NK-92 (cell line): Measurements from ENCODE around the gene MCTP1.
"Not testable (repeated sequence)": the region's sequence is repeated elsewhere in the genome, so short reads cannot be mapped to it uniquely, and the experiment has no call there.

Experiments used
- DNase-seq: peaks from one replicate; lab custom pipeline; 2025; ENCODE audit not compliant: unreplicated experiment; lab: John Stamatoyannopoulos, UW

Gene MCTP1

GRCh38 chr5:95184924-95185323 is 100.0 kb downstream of the MCTP1 start:
- no peak for DNase-seq

DNA sequence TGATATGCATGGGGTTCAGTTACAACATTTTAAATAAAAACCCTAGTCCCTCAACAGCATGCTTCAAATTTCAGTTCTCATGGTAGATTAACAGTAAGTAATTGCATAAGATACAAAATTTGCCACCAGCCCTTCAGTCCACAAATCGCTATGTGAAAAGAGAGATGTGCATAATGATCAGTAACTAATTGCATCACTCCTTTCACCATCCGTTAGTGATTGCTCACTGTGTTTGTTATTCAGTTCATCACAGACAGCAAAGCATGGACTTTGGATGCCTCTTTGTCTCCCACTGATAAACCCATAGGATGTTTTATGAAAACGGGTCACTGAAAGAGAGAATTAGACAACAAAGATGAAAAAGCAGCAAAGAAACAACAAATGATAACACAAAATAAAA is 103.2 kb downstream of the MCTP1 start:
- no peak for DNase-seq

DNA sequence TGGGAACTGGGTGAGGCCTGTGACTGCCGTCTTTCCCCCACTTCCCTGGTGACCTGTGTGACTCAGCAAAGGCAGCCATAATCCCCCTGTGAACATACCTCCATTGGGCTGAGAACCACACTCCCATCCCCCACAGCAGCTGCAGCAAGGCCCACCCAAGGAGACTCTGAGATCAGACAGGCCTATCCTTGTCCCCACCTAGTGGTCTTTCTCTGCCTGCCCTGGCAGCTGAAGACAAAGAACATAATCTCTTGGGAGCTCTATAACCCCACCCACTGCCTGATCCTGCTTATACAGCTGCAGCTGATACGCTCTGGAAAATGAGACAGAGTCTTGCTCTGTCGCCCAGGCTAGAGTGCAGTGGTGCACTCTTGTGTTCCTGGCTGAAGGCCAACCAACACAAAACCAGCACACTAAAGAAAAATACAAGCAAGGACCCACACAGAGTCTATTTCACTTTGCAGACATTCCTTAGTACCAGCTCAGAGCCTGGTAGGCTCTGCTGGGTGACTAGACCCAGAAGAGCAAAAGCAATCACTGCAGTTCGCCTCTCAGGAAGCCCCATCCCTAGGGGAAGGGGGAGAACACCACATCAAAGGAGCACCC is 106.7 kb downstream of the MCTP1 start:
- no peak for DNase-seq

DNA sequence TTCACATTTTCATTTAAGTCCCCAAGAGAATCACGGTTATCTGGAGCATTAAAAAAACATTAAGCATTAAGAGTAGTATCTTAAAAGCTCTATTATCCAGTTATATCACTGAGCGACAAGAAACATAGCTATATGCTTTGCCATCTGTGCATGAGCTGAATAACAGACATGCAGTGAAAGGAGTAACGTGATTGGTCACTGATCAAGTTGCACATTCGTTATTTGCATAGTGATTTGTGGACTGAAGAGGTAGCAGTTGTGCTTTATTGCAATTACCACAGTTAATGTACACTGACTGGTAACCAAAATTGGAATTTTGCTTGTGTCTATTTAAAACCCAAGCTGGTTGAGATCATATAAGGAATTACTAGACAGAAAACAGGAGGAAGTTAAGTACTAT is 107.4 kb downstream of the MCTP1 start:
- DNase-seq: no peak

DNA sequence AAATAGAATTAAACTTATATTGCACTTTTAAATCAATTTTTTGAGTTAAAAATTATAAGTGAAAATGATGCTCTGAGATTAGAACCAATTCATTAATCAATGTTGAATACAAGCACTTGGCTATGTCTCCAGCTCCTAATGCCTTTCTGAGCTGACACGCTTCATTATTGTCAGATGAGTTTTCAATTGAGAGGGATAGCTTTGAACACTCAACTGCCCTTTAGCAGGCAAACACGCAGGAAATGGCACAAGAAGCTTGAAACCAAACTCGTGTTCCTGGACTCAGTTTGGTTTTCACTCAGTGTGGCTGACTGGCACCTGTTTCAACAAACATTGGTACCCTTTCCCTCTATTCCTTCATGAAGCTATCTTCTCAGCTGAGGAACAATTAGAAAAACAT is 109.8 kb downstream of the MCTP1 start:
- no peak for DNase-seq

GRCh38 chr5:95172659-95173058 is 112.2 kb downstream of the MCTP1 start:
- DNase-seq: no peak

- DNase-seq: no peak
Observed at GRCh38 chr5:95164861-95165260, 120.0 kb downstream of the MCTP1 start.

GRCh38 chr5:95163079-95163478 is 121.8 kb downstream of the MCTP1 start:
- no peak for DNase-seq

DNA sequence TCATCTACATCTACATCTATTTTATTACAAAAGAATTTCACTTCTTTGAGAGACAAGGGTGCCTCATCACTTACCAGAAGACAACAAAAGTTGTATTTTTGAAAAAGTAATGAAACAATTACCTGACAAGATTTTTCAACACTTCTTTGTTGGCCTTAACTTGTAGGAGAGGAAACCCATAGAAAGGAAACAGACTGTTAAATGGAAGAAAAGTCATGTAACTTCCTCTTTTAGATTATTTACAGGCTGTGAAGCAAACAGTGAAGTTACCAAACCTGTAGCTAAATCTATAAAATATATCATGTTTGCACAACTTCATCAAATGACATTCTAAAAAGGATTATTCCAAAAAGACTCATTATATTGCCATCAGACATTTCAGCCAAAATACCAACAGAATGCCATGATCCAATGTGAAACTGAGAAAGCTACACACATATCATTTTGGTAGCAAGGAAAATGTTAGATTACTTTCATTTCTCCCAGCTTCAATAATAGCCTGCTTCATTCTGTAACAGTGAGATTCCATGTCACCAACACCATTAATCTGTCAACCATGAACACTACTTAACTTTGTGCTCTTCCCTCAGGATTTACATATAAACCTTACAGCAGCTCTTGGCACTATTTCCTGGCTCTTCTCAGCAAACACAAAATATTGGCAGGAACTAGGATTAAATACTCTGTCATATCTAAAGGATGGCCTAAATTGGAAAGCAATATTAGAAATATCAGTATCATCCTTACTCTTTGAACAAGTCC is 122.5 kb downstream of the MCTP1 start:
- DNase-seq: no peak

DNA sequence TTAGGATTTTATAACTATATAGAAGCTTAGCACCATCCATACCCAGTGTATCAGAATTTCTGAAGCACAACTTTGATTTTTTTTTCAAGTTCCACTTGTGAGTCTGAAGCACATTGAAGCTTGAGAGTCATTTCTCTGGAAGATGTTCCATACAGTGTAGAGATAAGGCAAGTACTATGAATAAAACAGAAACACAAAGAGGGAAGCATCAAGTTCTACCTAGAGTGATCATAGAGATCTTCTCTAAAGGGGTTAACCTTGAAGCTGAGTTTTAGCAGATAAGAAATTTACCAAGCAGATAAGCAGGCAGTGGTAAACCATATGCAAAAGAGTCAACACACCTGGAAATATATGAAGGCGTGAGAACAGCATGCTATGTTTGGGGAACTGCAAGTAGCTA is 125.3 kb downstream of the MCTP1 start:
- DNase-seq: no peak

- DNase-seq: no peak
Observed at GRCh38 chr5:95155888-95156287, 129.0 kb downstream of the MCTP1 start.

DNA sequence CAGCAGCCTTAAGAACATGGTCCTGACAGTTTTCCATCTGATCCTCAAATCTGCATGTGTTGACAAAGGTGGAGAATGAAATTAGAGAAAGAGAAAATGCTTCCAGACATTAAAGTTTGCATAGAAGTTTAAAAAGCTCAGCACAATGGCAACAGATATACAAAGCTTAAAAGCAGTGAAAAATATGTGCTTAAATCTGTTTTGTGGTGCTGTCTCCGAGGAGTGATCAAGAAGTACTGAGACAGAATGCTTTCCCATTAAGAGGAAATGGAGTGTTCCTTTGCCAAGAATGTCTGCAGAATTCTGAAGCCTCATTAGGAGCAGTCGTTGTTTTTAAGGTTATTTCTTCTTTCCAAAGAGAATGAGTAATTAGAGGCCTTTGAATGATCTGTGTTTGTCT is 131.4 kb downstream of the MCTP1 start:
- DNase-seq: no peak

DNA sequence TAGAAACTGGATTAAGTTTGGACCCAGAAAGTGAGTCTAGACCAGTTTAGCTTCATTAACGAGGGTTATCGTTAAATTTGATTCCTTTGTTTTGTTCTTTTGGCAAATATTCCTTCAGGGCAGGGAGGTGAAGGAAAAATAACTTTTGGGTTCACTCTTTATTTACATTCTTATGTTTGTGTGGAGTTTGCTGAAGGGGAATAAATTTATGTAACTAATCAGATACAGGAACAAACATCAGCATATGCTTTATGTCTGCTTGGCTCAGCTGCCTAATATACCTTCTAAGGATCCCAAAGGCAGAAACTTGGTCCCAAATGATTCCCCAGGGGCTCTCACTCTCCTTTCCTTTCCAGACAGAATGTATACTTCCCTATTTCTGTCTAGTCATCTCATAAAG is 132.4 kb downstream of the MCTP1 start:
- DNase-seq: no peak

- DNase-seq: no peak
Observed at GRCh38 chr5:95152131-95152530, 132.8 kb downstream of the MCTP1 start.

GRCh38 chr5:95151694-95152093 is 133.2 kb downstream of the MCTP1 start:
- no peak for DNase-seq

GRCh38 chr5:95149387-95149786 is 135.5 kb downstream of the MCTP1 start:
- no peak for DNase-seq

DNA sequence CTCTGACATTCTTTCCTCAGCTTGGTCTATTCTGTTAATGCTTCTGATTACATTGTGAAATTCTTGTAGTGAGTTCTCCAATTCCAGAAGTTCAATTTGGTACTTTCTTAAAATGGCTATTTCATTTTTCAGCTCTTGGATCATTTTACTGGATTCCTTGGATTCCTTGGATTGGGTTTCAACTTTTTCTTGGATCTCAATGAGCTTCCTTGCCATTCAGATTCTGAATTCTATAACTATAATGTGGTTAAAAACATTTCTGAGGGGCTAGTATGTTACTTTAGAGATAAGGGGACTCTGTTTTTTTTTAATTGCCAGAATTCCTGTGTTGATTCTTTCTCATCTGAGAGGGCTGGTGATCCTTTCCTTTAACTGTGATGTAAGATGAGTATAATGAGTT is 136.4 kb downstream of the MCTP1 start:
- DNase-seq: no peak

- not testable (repeated sequence) for DNase-seq
Observed at GRCh38 chr5:95143858-95144257, 141.0 kb downstream of the MCTP1 start.

- DNase-seq: no peak
Observed at GRCh38 chr5:95142145-95142544, 142.7 kb downstream of the MCTP1 start.

- DNase-seq: no peak
Observed at GRCh38 chr5:95141141-95141540, 143.8 kb downstream of the MCTP1 start.

- no peak for DNase-seq
Observed at GRCh38 chr5:95134326-95134725, 150.6 kb downstream of the MCTP1 start.

DNA sequence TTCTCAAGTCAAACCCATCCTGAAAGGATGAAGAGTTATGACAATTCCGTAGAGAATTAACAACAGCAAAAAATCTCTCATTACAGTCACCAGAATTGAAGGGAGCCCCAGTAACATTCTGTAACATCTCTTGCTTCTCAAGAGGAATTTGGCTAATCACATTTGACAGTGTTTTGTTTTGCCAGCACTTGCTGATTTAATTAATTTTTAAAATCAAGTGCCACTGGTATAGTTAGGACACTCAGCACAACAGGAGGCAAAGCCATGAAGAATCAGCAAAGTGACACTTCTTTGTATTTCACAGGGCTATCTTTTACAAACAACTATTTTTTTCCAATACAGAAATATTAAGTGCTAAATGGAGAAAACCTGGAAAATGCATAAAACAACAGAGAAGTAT is 152.8 kb downstream of the MCTP1 start:
- DNase-seq: no peak

DNA sequence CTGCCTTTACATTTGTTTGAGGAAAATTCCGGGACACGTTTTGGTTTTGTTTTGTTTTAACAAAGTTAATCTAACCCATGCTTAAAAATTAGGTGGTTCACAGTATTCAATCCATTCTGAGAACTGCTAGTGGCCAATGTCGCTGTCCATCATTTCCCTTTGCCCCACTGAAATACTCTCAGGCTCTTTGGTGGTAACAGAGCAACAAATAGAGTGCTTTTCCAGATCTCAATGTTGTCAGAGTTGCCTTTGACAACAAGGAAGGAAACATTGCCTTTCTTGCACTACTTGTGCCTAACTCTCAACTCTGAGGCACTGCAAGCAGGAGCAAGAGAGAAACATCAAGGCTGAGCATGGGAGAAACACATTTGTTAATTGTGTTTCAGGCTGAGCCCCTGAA is 154.0 kb downstream of the MCTP1 start:
- DNase-seq: no peak
